CD4-positive, alpha-beta memory T cell (primary cell): Measurements from ENCODE around the gene DNAH1. TPM values are rescaled to one million over a fixed set of nuclear protein-coding genes. Genes with fewer than 3 reads are reported as not detected.
A peak's percentile ranks its signal among the peaks of the same experiment; 100 is the strongest.

ENCODE experiments used
- CTCF ChIA-PET: fragments of 350-600 bp; sonication (Branson Sonifier 250); formaldehyde crosslinking; loops from one replicate; lab custom pipeline; 2021; ENCODE audit warnings: inconsistent platforms; ENCODE audit not compliant: partially characterized antibody; lab: Charles Lee
- POLR2A ChIA-PET: fragments of 350-600 bp; sonication (Branson Sonifier 250); formaldehyde crosslinking; loops from one replicate; lab custom pipeline; 2021; ENCODE audit not compliant: partially characterized antibody; lab: Charles Lee
- DNase-seq, 5 donors: peaks; one replicate each; pipeline versions ENCODE4 v3.0.0 to v3.0.0-alpha.2; 2020 to 2022; ENCODE audit warnings: mixed read lengths in 1 of 5
- H3K27ac ChIP-seq: one replicate; pipeline ENCODE4 v1.7.0; 2013; ENCODE audit warnings: low read depth, low read length
- H3K27me3 ChIP-seq: 2 replicates; pipeline ENCODE4 v1.7.0; 2013; ENCODE audit warnings: mild to moderate bottlenecking, low read length, moderate library complexity; ENCODE audit not compliant: insufficient read depth
- H3K36me3 ChIP-seq: 2 replicates; pipeline ENCODE4 v1.7.0; 2013; ENCODE audit warnings: mild to moderate bottlenecking, low read length, moderate library complexity; ENCODE audit not compliant: insufficient read depth
- H3K4me1 ChIP-seq: 2 replicates; pipeline ENCODE4 v1.7.0; 2013; ENCODE audit warnings: mild to moderate bottlenecking, low read length, moderate library complexity; ENCODE audit not compliant: insufficient read depth
- H3K4me3 ChIP-seq, 2 donors: one replicate each; pipeline ENCODE4 v1.7.0; 2013; ENCODE audit warnings: low read length in 2 of 2, mild to moderate bottlenecking in 1 of 2
- H3K9me3 ChIP-seq, 2 donors: one replicate each; pipeline ENCODE4 v1.7.0; 2013; ENCODE audit warnings: low read length in 2 of 2, control low read depth in 1 of 2; ENCODE audit not compliant: control insufficient read depth in 1 of 2
- H3K27ac Mint-ChIP-seq, 7 donors: one replicate each; pipeline ENCODE4 v1.8.0; 2020 to 2021; ENCODE audit warnings: mixed read lengths in 7 of 7, mild to moderate bottlenecking in 6 of 7, inconsistent platforms in 3 of 7, moderate library complexity in 3 of 7
- H3K27me3 Mint-ChIP-seq, 2 donors: one replicate each; pipeline ENCODE4 v1.8.0; 2020 to 2021; ENCODE audit warnings: mixed read lengths in 2 of 2
- H3K36me3 Mint-ChIP-seq, 2 donors: one replicate each; pipeline ENCODE4 v1.8.0; 2020 to 2021; ENCODE audit warnings: mixed read lengths in 2 of 2, inconsistent platforms in 1 of 2, mild to moderate bottlenecking in 1 of 2
- H3K4me1 Mint-ChIP-seq, 4 donors: one replicate each; pipeline ENCODE4 v1.8.0; 2020 to 2021; ENCODE audit warnings: mixed read lengths in 4 of 4, mild to moderate bottlenecking in 1 of 4
- H3K4me3 Mint-ChIP-seq, 8 donors: one replicate each; pipeline ENCODE4 v1.8.0; 2020 to 2021; ENCODE audit warnings: mixed read lengths in 8 of 8, mild to moderate bottlenecking in 7 of 8, moderate library complexity in 6 of 8, inconsistent platforms in 3 of 8
- H3K9me3 Mint-ChIP-seq, 8 donors: one replicate each; pipeline ENCODE4 v1.8.0; 2020 to 2021; ENCODE audit warnings: mixed read lengths in 8 of 8, mild to moderate bottlenecking in 5 of 8, inconsistent platforms in 3 of 8, moderate library complexity in 1 of 8
- intact Hi-C: fragments of 100-400 bp; cut with micrococcal nuclease; formaldehyde crosslinking; loops from one replicate; pipeline ENCODE4 v1.15.1; 2023
- polyA plus RNA-seq, 2 donors: library from polyadenylated mRNA; unstranded; fragments of 300-500 nt; fragmentation: Illumina TruSeq; gene quantifications; one replicate each; pipeline ENCODE4 v1.2.3, GENCODE V29; 2021
- total RNA-seq, 2 experiments: library from RNA; stranded (reverse); gene quantifications; one replicate each; pipeline ENCODE4 v1.2.3, GENCODE V29; 2021

Gene DNAH1
- total and polyA plus RNA-seq, 4 experiments from 2014 or later, result 0.02 to 49.8 (median 23.1) TPM

DNA sequence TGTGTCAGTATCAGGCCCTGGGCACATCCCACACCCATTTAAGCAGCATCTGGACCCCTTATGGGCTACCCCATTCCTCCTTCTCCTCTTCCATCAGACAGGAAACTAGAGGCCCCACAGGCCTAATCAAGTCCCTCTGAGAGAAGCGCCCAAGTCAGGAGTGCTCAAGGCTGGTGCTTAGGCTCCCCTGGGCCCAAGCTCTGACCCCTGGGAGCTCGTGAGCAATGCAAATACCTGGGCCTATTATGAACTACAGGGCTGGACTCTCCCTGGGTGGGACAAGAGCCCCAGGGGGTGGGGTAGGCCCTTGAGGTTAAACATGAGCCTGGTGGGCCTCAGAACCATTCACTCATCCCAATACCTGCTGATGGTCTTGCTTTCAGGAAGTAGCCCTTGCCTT is 71.4 kb downstream of the DNAH1 start:
- intact Hi-C loops, result no loop called here
- ChIA-PET POLR2A (no interaction called here), CTCF (no interaction called here)
- no peak for DNase-seq
- no peaks in the 10 kb centered on the region for H3K27me3 ChIP-seq
- H3K36me3 ChIP-seq, result peaks cover 31% of the 10 kb centered on the region
- no peak overlapping the region for H3K4me3 ChIP-seq
- Mint-ChIP-seq H3K4me3 (no peak overlapping the region), H3K36me3 (peaks cover 14 to 28% of the 10 kb centered on the region in 2 donors), H3K9me3 (peaks cover 0 to 2% (median 0%) of the 10 kb centered on the region in 8 donors), H3K27me3 (no peaks in the 10 kb centered on the region), H3K27ac (no peak overlapping the region), H3K4me1 (no peaks in the 10 kb centered on the region)
- H3K27ac ChIP-seq, result no peak overlapping the region
- H3K9me3 ChIP-seq, result no peaks in the 10 kb centered on the region
- H3K4me1 ChIP-seq, result no peaks in the 10 kb centered on the region

DNA sequence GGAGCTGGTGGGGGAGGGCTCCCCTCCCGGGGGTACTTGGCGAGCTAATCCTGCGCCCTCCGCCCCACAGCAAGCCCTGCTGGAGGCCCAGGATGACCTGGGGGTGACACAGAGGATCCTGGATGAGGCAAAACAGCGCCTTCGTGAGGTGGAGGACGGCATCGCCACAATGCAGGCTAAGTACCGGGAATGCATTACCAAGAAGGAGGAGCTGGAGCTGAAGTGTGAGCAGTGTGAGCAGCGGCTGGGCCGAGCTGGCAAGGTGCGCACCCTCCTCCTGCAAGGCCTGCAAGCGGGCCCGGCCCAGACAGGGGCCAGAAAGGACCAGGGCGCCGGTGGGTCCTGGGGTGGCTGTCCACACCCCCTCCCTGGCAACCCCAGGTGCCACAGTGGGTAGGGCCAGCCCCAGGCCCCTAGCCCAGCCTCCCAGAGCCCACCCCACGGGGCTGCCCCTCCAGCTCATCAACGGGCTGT is 72.3 kb downstream of the DNAH1 start:
- Mint-ChIP-seq H3K9me3 (peaks cover 0 to 2% (median 0%) of the 10 kb centered on the region in 8 donors), H3K27ac (no peak overlapping the region), H3K36me3 (peaks cover 21 to 35% of the 10 kb centered on the region in 2 donors), H3K4me1 (no peaks in the 10 kb centered on the region), H3K27me3 (no peaks in the 10 kb centered on the region), H3K4me3 (no peak overlapping the region)
- no peak overlapping the region for H3K27ac ChIP-seq
- ChIA-PET CTCF (no interaction called here), POLR2A (no interaction called here)
- H3K4me1 ChIP-seq, result no peaks in the 10 kb centered on the region
- no peaks in the 10 kb centered on the region for H3K27me3 ChIP-seq
- intact Hi-C loops, result no loop called here
- no peak for DNase-seq
- no peaks in the 10 kb centered on the region for H3K9me3 ChIP-seq
- peaks cover 38% of the 10 kb centered on the region for H3K36me3 ChIP-seq
- H3K4me3 ChIP-seq, result no peak overlapping the region

DNA sequence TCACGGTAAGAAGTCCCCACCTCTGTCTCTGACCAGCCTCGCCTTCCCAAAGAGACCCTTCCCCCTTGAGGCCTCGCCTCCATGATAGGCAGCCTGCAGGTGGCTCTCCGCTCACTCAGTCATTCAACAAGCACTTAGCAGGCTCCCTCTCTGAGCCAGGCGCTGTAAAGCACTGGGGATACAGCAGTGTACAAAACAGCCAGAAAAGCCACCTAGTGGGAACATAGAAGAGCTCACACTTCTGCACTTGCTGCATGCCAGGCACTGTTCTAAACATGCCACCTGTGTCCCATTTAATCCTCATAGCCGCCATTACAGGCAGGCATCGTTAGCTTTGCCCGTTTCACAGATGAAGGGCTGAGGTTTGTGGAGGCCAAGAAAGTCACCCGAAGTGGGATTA is 72.8 kb downstream of the DNAH1 start:
- no peak for DNase-seq
- H3K27ac ChIP-seq, result no peak overlapping the region
- H3K36me3 Mint-ChIP-seq, result peaks cover 22 to 36% of the 10 kb centered on the region in 2 donors
- no peaks in the 10 kb centered on the region for H3K27me3 ChIP-seq
- no peaks in the 10 kb centered on the region for H3K4me1 Mint-ChIP-seq
- H3K4me1 ChIP-seq, result no peaks in the 10 kb centered on the region
- ChIA-PET POLR2A (no interaction called here), CTCF (no interaction called here)
- peaks cover 0 to 2% (median 0%) of the 10 kb centered on the region in 8 donors for H3K9me3 Mint-ChIP-seq
- no peak overlapping the region for H3K27ac Mint-ChIP-seq
- H3K27me3 Mint-ChIP-seq, result no peaks in the 10 kb centered on the region
- no peak overlapping the region for H3K4me3 ChIP-seq
- H3K9me3 ChIP-seq, result no peaks in the 10 kb centered on the region
- H3K36me3 ChIP-seq, result peaks cover 38% of the 10 kb centered on the region
- no peak overlapping the region for H3K4me3 Mint-ChIP-seq
- intact Hi-C loops, result no loop called here

DNA sequence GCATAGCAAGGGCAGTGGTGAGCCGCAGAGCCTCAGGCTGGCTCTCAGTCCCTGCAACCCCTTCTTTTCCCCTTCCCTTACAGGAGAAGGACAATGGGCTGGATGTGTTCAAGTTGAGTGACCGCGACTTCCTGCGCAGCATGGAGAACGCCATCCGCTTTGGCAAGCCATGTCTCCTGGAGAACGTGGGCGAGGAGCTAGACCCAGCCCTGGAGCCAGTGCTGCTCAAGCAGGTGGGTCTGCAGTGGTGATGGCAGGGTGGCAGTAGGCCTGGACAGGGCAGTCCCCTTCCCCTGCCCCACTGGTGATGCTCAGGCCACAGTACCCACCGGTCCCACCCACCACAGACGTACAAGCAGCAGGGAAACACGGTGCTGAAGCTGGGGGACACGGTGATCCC is 75.0 kb downstream of the DNAH1 start:
- Histone ChIP-seq H3K36me3 (peaks cover 38% of the 10 kb centered on the region), H3K4me1 (no peaks in the 10 kb centered on the region), H3K9me3 (no peaks in the 10 kb centered on the region), H3K27ac (no peak overlapping the region), H3K4me3 (no peak overlapping the region), H3K27me3 (no peaks in the 10 kb centered on the region)
- ChIA-PET CTCF (interaction anchor here (0.8 kb wide), 1 partner anchor 57 kb away, joined by 3 read pairs; no protein-coding TSS in a partner anchor), POLR2A (no interaction called here)
- Mint-ChIP-seq H3K36me3 (peaks cover 28 to 34% of the 10 kb centered on the region in 2 donors), H3K27ac (no peak overlapping the region), H3K4me3 (no peak overlapping the region), H3K9me3 (no peaks in the 10 kb centered on the region), H3K27me3 (no peaks in the 10 kb centered on the region), H3K4me1 (no peaks in the 10 kb centered on the region)
- DNase-seq, result no peak
- intact Hi-C loops, result no loop called here

DNA sequence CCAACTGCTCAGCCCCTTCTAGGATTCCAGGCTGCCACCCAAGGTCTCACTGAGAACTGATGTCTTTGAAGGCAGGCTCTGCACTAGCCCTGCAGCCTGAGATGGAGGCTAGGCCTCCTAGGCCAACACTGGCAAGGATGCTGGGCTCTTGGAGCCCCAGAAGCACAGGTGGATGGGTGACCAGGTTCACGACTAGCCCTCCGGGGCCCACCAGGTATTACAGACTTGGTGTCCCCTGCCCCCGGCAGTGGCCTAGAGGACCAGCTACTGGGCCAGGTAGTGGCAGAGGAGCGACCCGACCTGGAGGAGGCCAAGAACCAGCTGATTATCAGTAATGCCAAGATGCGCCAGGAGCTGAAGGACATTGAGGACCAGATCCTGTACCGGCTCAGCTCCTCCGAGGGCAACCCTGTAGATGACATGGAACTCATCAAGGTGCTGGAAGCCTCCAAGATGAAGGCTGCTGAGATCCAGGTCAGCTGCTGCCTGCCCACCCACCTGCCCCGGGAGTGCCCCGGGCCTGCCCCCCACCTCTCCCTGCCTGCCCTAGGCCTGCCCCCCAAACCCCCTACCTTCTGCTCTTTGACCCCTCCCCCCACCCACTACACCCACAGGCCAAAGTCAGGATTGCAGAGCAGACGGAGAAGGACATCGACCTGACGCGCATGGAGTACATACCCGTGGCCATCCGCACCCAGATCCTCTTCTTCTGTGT is 76.3 kb downstream of the DNAH1 start:
- Histone ChIP-seq H3K27me3 (no peaks in the 10 kb centered on the region), H3K4me3 (no peak overlapping the region), H3K27ac (no peak overlapping the region), H3K4me1 (no peaks in the 10 kb centered on the region), H3K36me3 (peaks cover 31% of the 10 kb centered on the region), H3K9me3 (no peaks in the 10 kb centered on the region)
- intact Hi-C loops, result no loop called here
- H3K9me3 Mint-ChIP-seq, result no peaks in the 10 kb centered on the region
- H3K4me3 Mint-ChIP-seq, result no peak overlapping the region
- no peak overlapping the region for H3K27ac Mint-ChIP-seq
- no peaks in the 10 kb centered on the region for H3K27me3 Mint-ChIP-seq
- ChIA-PET CTCF (no interaction called here), POLR2A (no interaction called here)
- no peaks in the 10 kb centered on the region for H3K4me1 Mint-ChIP-seq
- no peak for DNase-seq
- peaks cover 30 to 40% of the 10 kb centered on the region in 2 donors for H3K36me3 Mint-ChIP-seq

DNA sequence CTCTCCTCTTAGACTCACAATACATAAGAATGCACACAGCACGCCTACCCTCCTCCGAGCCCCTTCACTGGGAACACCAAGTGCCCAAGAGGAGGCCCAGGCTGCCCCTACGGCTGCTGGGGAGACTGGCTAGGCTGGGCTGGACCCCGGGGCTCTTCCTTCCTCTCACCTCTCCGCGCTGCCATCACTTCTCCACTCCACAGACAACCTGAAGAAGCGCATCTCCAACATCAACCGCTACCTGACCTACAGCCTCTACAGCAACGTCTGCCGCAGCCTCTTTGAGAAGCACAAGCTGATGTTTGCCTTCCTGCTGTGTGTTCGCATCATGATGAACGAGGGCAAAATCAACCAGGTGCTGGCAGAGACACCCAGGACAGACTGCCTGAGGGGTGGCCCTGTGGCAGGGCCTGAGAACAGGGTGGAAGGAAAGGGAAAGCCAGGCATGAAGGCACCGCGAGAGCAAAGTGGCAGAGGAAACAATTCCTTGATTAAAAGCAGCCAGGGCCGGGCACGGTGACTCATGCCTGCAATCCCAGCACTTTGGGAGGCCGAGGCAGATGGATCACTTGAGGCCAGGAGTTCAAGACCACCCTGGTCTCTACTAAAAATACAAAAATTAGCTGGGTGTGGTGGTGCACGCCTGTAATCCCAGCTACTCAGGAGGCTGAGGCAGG is 77.2 kb downstream of the DNAH1 start:
- H3K36me3 ChIP-seq, result peaks cover 27% of the 10 kb centered on the region
- H3K9me3 Mint-ChIP-seq, result no peaks in the 10 kb centered on the region
- no peaks in the 10 kb centered on the region for H3K4me1 ChIP-seq
- no peak overlapping the region for H3K4me3 Mint-ChIP-seq
- intact Hi-C loops, result no loop called here
- no peaks in the 10 kb centered on the region for H3K4me1 Mint-ChIP-seq
- no peak for DNase-seq
- no peaks in the 10 kb centered on the region for H3K27me3 ChIP-seq
- H3K27ac Mint-ChIP-seq, result peak overlapping the region in 4 of 7 donors; percentile 2 to 47 (median 18)
- no peak overlapping the region for H3K27ac ChIP-seq
- peaks cover 32 to 49% of the 10 kb centered on the region in 2 donors for H3K36me3 Mint-ChIP-seq
- ChIA-PET POLR2A (no interaction called here), CTCF (no interaction called here)
- H3K4me3 ChIP-seq, result no peak overlapping the region
- H3K27me3 Mint-ChIP-seq, result no peaks in the 10 kb centered on the region
- H3K9me3 ChIP-seq, result no peaks in the 10 kb centered on the region

DNA sequence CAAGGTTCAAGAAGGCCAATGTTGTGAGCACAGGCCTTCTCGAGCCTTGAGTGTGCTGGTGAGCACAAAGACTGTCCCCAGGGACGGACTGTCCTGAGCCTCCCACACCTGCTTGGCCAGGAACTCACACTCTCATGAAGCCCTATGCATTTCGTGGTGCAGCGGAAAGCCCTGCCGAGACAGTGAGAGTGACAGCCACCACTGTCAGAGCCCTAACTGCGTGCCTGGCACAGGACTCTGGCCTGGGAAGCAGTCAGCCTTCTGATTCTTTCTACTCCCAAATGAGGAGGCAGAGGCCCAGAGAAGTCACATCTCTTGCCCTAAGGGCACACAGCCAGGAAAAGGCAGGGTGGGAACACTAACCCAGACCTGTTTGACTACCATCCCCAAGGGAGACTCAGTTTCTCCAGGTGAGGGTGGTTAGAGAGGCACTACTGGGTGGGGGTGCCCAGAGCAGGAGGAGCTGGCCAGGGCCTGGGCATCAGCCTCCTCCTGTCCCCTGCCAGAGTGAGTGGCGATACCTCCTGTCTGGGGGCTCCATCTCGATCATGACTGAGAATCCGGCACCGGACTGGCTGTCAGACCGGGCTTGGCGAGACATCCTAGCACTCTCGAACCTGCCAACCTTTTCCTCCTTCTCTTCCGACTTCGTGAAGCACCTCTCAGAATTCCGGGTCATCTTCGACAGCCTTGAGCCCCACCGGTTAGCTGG is 78.0 kb downstream of the DNAH1 start:
- ChIA-PET CTCF (no interaction called here), POLR2A (no interaction called here)
- Mint-ChIP-seq H3K27ac (no peak overlapping the region), H3K9me3 (no peaks in the 10 kb centered on the region), H3K27me3 (no peaks in the 10 kb centered on the region), H3K4me1 (no peaks in the 10 kb centered on the region), H3K4me3 (no peak overlapping the region), H3K36me3 (peaks cover 29 to 50% of the 10 kb centered on the region in 2 donors)
- Histone ChIP-seq H3K27me3 (no peaks in the 10 kb centered on the region), H3K4me3 (no peak overlapping the region), H3K9me3 (no peaks in the 10 kb centered on the region), H3K36me3 (peaks cover 21% of the 10 kb centered on the region), H3K4me1 (no peaks in the 10 kb centered on the region), H3K27ac (no peak overlapping the region)
- intact Hi-C loops, result no loop called here
- DNase-seq, result no peak
